GM08714 (cell line): ENCODE results near the gene RPRD1A.
"Not testable (repeated sequence)": the region's sequence is repeated elsewhere in the genome, so short reads cannot be mapped to it uniquely, and the experiment has no call there.

Source experiments
- H3K4me3 ChIP-seq: fragments of 200-500 bp; sonication (Bioruptor generic); 2 replicates; pipeline ENCODE4 v1.5.1; 2014; ENCODE audit warnings: mild to moderate bottlenecking, low read length, inconsistent platforms
- ZNF274 ChIP-seq: IDR thresholded peaks from 2 replicates; pipeline ENCODE4 v1.6.1; 2012; ENCODE audit warnings: mild to moderate bottlenecking, low read depth, low read length

RPRD1A gene

DNA sequence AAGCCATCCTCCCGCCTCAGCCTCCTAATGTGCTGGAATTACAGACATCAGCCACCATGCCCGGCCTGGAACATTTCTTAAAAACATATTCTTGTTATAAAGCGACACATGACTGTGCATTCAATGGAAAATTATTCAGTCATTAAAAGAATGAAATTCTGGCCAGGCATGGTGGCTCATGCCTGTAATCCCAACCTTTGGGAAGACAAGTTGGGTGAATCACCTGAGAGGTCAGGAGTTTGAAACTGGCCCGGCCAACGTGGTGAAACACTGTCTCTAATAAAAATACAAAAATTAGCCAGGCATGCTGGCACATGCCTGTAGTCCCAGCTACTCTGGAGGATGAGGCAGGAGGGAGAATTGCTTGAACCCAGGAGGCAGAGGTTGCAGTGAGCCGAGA is 21.6 kb upstream of the RPRD1A start:
- H3K4me3 ChIP-seq = no peak overlapping the region
- TF ChIP-seq ZNF274 = no peak

DNA sequence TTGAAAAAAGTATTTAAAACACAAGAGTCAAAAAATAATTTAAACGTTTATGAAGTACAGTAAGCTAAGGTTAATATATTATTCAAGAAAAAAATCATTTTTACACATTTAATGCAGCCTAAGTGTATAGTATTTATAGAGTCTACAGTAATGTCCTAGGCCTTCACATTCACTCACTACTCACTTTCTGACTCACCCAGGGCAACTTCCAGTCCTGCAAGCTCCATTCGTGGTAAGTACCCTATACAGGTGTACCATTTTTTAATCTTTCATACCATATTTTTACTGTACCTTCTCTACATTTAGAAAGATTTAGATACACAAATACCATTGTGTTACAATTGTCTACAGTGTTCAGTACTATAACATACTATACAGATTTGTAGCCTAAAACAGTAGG is 20.9 kb upstream of the RPRD1A start:
- no peak for TF ChIP-seq ZNF274
- H3K4me3 ChIP-seq = no peak overlapping the region

- TF ChIP-seq ZNF274 = no peak
- no peak overlapping the region for H3K4me3 ChIP-seq
Observed at GRCh38 chr18:36086186-36086585, 18.8 kb upstream of the RPRD1A start.

- no peak for TF ChIP-seq ZNF274
- H3K4me3 ChIP-seq = no peak overlapping the region
Observed at GRCh38 chr18:36085195-36085594, 17.8 kb upstream of the RPRD1A start.

GRCh38 chr18:36083729-36084128 is 16.4 kb upstream of the RPRD1A start:
- no peak overlapping the region for H3K4me3 ChIP-seq
- no peak for TF ChIP-seq ZNF274

- H3K4me3 ChIP-seq = not testable (repeated sequence)
Observed at GRCh38 chr18:36081118-36081517, 13.8 kb upstream of the RPRD1A start.

DNA sequence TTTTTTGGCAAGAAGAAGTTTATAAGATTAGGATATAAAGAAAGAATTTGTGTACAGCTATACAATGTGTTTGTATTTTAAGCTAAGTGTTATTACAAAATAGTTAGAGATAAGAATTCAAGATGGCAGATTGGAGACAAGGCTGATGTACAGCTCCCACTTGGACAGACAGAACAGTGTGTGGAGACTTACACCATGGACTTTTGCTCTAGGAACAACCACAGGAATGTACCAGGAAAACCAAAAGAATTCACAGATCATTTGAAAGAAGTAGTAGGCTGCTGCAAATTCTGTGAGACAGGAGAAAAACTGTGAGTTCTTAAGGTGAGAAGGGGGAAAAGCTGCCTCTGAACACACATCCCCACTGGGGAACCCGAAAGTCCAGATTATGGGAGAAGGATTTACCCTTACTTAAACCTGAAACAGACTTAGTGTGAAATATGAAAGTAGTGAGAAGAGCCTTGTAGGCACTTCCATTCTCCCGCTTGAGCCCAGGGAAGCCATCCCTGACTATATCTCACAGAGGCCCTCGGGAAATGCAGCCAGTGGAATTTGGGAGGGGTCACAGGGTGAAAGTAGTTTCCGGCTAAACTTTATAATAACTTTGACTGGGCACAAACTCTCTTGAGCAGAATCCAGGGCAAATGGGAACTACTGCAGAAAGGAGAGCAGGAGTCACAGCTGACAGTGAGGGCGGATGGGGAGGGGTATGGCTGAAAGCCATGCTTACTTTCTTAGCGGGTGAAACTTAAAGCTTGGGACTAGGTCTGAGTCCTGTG is 11.6 kb upstream of the RPRD1A start:
- H3K4me3 ChIP-seq = no peak overlapping the region
- TF ChIP-seq ZNF274 = no peak

- H3K4me3 ChIP-seq = not testable (repeated sequence)
Observed at GRCh38 chr18:36077764-36078163, 10.4 kb upstream of the RPRD1A start.

DNA sequence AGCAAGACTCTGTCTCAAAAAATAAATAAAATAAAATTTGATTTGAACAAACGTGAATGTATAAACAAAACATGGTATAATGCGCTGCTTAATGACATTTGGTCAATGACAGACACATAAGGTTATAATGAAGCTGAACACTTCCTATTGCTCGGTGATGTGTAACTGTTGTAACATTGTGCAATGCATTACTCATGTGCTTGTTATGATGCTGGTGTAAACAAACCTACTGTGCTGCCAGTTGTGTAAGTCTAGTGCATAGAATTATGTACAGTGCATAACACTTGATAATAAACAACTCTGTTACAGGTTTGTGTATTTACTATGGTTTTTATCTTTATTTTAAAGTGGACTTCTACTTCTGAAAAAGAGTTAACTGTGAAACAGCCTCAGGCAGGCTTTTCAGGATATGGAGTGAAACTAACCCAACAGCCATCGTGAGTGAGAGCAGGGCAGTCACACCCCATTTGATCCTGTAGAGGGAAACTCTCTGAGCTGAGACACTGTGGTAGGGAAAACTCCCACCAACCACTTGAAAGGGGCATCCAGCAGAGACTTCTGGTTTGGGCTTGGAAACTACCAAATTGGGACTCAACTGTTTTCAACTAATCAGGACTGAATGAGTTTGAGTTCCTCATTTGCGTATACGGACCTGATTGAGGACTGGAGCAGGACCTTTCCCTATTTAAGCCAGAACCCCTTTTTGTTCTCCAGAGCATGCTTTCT is 8.7 kb upstream of the RPRD1A start:
- TF ChIP-seq ZNF274 = no peak
- H3K4me3 ChIP-seq = no peak overlapping the region

- no peak for TF ChIP-seq ZNF274
- H3K4me3 ChIP-seq = no peak overlapping the region
Observed at GRCh38 chr18:36074435-36074834, 7.1 kb upstream of the RPRD1A start.

- no peak for TF ChIP-seq ZNF274
- no peak overlapping the region for H3K4me3 ChIP-seq
Observed at GRCh38 chr18:36073676-36074075, 6.3 kb upstream of the RPRD1A start.

- H3K4me3 ChIP-seq = not testable (repeated sequence)
Observed at GRCh38 chr18:36072406-36072805, 5.0 kb upstream of the RPRD1A start.

DNA sequence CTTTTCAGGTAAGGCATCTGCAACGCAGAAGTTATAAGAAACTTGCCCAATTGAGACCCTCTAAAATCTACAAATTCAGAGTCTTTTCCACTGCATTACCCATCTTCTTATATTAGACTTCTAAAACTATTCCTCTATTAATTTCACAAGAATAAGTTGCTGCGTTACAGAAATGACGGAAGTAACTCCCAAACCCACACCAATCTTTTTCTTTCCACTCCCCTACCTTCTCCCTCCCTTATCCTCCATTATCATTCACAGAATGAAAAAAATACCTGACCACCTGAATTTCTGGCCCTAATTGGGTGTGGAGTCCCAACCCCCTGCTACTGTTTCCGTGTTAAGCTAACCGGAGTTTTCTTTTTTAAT is 689 bp downstream of the RPRD1A start:
- H3K4me3 ChIP-seq = peak overlapping the region; percentile 98
- no peak for TF ChIP-seq ZNF274

GRCh38 chr18:36066001-36066400 is 1.4 kb downstream of the RPRD1A start:
- H3K4me3 ChIP-seq = peak overlapping the region; percentile 98; the same call in 1 of the 2 replicates
- TF ChIP-seq ZNF274 = no peak

DNA sequence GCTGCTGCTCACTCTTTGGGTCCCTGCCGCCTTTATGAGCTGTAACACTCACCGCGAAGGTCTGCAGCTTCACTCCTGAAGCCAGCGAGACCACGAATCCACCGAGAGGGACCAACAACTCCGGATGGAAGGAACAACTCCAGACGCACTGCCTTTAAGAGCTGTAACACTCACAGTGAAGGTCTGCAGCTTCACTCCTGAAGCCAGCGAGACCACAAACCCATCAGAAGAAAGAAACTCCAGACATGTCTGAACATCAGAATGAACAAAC is 2.6 kb downstream of the RPRD1A start:
- H3K4me3 ChIP-seq = not testable (repeated sequence)

GRCh38 chr18:36064027-36064808 is 3.1 kb downstream of the RPRD1A start:
- no peak for TF ChIP-seq ZNF274

More at GRCh38 chr18:36064027-36064808, 3.1 kb downstream of the RPRD1A start:
- H3K4me3 ChIP-seq = no peak overlapping the region
